GM18868 (cell line): ENCODE data around the gene BATF.

Experiments
- ATAC-seq: cut with Tn5 transposase; IDR thresholded peaks from one replicate; pipeline ENCODE4 v1.9.1; 2021; ENCODE audit warnings: mild to moderate bottlenecking, moderate library complexity; ENCODE audit not compliant: unreplicated experiment

The BATF gene

DNA sequence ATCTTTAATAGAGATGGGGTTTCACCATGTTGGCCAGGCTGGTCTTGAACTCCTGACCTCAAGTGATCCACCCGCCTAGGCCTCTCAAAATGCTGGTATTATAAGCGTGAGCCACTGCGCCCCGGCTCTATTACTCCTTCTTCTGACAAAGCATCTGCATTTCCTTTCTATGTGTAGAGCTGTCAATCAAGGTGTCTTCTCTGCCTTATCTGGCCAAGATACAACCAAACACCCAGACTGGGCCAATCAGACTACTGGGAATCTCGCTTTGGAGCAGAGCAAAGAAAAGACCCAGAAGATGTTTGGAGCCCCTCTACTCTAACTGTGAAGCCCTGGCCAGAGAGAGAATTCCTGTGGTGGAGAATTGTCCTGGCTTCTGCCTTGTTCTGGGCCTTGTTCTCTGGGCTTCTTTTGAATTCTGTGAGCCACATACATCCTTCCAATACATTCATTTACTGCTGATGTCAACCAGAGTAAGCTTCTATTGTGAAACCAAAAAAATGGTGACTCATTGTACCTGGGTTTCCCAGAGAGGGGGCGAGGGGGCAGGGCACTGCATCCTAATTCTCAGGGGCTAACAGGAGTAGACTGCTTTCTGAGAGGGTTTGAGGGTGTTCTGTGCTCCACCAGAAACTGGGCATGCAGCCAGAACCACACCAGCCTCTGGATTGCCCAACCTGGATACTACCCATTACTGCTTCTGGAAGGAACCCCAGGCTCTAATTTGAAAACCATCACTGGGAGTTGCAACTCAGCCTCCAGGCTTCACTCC, 37.4 kb downstream of the BATF start:
- peak; percentile 81 for ATAC-seq

DNA sequence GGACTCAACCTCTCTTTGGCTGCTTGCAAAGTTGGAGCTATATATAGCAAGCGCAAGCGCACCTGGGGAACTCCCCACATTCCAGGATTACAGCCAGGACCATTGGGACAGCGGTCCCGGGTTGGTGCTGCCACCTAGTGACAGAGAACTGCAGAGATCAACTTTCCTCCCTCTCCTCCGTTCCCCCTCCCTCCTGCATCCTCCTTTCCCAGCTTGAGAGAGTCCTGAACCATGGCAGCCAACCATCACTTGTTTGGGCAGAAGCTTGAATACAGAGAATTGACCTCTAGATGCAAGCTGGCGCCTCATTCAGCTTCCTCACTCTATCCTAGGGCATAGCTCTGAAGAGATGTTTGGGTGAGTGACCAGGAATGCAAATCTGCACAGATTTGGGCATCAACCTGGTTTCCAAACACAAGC, 38.8 kb downstream of the BATF start:
- ATAC-seq, result no peak

DNA sequence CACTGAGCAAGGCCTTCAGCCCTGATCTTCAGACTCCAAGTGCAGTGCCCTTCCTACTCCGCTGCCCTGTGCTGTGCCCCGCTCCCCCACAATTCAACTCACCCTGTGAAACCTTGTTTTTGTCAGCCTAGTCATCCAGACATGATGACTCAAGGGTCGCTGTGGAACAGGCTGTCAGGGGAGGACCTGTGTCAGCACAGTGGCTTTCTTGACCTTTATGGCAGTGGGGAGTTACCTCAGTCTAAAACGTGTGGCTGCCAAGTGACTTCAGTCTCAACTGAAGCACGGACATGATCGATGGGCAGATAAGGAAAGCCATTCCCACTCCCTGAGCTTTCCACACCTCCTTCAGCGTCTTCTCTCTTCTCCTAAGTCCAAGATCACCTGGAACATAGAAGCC, 39.8 kb downstream of the BATF start:
- no peak for ATAC-seq

DNA sequence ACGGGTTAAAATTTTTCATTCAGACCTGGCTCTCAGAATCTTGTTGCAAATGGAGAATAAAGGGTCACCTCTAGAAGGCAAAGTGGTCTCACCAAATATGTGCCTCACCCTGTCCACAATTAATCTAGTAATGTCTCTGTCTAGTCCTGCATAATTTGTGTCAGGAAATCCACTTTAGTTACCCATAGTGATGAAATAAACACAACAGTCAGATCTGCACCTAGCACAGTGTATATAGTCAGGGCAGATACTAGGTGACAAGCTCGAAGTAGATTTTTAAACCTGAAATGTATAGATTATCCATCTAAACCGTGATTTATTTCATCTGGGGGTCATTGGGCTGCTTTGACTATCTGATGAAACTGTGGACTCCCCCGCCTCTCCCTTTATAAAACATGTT, 40.2 kb downstream of the BATF start:
- ATAC-seq, result no peak

DNA sequence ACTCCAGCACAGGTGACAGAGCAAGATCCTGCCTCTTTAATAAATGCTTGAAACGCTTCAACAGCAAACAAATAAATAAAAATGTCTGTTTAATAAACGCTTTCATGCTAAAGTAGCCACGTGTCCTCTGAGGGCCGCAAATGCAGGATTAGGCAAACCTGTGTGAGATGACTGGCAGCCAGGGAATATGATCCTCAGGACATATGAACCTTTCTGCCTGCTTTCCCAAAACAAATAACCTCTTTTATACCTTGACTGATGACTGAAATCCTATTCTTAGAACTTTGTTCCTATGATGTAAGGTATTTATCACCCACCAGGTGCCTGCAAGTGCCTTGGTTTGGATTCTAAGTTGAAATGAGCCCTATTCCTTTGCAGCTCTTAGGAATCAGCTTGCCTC, 41.7 kb downstream of the BATF start:
- no peak for ATAC-seq

DNA sequence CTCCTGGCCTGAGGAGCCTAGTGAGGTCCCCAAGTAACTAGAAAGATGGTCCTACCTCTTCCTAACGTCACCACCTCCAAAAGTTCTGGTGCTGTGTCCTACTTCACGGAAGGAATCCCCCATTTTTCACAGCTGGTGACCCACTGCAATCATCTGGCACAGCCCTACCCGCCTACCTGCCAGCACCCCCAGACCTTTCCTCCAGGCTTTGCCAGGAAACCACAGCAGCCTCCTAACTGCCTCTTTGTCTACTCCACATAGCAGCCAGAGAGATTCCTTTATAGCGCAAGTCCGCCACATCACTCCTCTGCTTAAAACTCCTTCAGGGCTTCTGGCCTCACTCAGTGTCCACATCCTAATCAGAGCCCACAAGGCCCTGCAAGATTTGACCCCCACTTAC, 42.8 kb downstream of the BATF start:
- ATAC-seq, result no peak

DNA sequence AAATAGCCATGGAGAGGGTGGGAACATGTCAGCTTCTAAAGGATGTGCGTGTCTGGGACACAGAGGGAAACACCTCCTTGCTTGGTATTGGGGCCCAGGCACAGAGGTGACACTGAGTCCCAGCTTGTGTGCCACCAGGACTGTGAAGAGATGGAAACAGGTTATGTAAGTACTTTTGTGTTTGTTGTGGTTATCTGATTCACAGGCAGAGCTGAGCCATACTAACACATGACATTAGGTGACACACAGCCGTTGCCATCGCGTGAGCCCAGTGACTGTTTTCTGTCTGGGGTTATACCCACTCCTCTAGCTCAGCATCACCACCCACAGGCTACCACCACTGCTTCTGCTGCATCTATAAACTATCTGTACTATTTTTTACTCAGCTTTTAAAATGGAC, 44.1 kb downstream of the BATF start:
- no peak for ATAC-seq

DNA sequence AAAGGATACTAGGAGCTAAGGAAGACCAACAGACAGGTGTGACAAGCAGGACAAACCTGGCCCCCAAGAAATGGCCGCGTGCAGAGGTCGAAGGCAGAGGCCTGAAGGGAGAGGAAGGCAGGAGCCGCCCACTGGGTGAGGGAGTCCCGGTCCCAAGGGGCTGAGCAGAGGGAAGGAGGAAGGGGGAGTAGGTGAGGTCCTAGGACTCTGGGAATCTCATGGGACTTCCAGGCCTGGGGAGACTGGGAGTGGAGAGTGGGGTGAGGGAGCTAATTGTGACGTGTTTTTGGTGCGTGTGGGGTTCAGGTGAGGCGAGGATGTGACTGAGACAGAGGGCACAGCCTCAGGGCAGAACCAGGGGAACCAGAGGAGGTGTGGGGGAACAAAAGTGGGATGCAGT, 44.5 kb downstream of the BATF start:
- ATAC-seq, result no peak

DNA sequence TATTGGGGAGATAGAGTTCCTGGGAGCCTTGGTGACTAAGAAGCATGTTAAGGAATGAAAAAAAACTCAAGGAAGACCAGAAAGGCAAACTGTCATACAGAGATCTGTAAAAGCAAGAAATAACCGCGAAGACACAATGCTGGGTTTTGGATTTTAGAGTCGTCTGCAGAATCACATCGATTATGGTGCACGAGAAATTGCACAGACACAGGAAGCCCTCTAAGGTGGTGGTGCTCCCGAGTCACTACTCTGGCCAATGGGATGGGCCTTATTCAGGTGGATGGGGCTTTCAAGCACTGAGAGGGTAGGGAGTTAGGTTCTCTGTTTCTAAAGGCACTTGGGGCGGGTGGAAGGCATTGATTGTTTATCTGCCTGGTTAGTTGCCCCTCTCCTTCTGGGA, 45.9 kb downstream of the BATF start:
- ATAC-seq, result no peak

DNA sequence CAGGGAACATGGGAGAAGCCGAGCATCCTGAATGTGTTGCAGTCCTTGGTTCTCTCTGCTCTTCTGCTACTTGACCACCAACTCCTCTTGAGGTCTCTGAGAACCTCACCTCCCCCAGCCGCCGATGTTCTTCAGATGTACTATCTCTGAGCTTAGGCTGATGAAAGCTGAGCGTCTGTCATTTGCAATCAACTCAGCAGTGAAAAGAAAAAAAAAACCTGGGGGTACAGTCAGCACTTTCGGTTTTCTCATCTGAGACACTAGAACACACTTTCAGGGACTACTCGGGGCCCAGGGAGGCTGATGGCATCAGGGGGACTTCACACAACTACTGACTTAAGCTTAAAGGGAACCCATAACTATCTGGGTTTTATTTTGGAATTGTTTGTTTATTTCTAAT, 46.5 kb downstream of the BATF start:
- no peak for ATAC-seq

DNA sequence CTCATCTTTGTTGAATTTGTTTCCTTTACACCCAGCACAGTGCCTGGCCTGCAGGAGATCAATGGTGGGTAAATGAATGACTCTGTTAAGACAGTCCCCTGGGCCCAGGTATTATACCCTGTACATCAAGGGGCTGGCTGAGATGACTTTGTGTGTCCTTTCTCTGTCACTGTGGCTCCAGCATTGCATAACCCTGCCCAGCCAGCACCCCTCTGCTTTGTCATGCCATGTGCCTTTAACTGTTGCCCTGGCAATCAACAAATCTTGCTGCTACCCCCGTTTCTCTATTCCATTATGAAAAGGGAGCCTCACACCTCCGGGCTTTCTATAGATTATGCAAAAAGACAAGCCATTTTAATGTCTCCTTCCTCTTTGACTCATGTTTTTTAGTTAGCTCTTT, 48.5 kb downstream of the BATF start:
- ATAC-seq, result no peak

DNA sequence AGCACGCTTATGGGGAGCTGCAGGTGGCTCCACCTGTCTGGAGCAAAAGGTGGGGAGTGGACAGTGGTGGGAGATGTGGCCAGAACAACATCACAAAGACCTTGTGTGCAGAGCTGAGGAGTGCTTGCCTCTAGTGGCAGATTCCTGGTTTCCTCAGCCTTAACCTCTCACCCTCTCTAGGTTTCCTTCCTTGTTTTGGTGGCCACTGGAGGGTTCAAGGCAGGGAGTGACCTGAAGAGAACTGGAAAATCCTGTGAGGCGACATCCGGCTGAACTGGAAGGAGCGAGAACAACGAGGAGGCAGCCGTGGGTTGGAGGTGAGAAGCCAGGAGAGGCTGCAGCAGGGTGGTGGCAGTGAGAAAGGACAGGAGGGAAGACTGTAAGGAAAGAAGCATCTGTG, 49.8 kb downstream of the BATF start:
- ATAC-seq, result no peak

DNA sequence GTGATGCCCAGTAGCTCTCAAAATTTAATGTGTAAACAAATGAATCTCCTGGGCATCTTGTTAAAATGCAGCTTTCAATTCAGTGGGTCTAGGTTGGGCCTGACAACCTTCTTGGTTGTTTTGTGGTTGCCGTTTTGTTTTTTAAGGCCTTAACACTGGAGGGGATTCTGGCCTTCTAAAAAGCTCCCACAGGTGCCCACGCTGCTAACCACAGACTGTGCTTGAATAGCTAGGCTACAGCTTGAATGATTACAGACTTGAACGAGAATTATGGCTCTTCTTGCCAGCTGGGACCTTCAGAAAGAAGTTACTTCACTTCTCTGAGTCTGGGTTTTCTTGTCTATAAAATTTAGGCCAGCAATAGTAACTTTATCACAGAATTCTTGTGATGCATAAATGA, 54.8 kb downstream of the BATF start:
- peak; percentile 40 for ATAC-seq

DNA sequence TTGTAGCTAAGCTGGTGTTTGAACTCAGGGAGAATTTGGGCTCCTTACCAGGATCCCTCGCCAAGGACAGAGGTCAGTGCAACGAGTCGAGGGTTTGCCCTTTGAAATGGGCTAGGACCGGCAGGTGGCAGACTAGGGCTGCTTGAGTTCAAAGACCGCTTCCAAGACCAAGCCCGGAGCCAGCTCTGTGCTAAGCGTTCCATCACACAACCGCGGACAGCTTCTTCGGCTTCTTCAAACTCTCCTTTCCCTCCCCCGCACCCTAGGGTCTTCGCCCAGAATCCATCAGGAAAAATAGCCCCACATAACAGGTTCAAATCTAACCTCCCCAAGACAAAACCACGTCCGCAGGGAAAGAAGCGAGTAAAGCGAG, 55.4 kb downstream of the BATF start:
- peak; percentile 78 for ATAC-seq

DNA sequence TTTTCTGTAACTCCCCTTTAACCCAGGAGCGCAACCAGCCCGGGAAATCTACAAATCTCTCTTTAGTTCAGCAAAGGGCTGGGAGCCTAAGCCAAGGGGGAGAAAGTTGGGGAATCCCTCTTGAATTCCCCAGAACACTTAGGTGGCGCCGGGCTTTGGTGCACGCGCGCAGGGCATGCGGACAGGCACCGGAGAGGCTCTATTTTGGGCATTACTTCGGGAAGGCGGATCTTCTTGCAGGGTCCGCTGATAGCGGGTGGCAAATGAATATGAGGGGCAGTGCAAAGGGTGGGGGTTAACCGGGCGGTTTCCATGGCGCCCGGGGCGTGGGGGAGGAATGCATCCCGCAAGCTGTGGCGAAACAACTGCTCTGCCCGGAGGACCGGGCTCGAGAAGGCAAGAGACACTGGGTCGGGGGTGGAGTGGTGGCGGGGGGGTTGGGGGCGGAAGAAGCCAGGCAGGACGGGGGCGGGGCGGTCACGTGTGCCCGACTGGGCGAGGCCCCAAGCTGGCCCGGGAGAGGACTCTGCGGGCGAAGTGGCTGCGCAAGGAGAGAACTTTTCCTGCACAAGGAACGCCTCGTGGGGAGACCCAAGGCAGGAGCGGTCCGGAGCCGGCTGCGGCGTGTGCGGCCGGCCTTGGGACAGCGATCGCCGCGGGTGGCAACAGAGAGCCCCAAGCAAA, 56.0 kb downstream of the BATF start, which contains the start of gene FLVCR2:
Gene FLVCR2 (plus strand): TSS at position 519 of the 684 bp plus-strand sequence. CDS start 353 bp downstream, outside the sequence.
- ATAC-seq, result peak; percentile 38

DNA sequence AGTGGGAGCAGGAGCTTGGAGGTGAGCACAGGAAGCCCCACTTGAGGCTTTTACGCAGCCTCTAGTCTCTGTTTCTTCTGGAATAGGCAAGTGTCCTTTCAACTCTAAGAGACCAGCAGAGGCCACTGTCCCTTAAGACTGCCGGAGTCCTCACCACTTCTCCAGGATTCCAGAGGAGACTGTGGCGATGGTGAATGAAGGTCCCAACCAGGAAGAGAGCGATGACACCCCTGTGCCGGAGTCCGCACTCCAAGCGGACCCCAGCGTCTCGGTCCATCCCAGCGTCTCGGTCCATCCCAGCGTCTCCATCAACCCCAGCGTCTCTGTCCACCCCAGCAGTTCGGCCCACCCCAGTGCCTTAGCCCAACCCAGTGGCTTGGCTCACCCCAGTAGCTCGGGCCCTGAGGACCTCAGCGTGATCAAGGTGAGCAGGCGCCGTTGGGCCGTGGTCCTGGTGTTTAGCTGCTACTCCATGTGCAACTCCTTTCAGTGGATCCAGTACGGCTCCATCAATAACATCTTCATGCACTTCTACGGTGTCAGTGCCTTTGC, 56.6 kb downstream of the BATF start:
- peak; percentile 7 for ATAC-seq

DNA sequence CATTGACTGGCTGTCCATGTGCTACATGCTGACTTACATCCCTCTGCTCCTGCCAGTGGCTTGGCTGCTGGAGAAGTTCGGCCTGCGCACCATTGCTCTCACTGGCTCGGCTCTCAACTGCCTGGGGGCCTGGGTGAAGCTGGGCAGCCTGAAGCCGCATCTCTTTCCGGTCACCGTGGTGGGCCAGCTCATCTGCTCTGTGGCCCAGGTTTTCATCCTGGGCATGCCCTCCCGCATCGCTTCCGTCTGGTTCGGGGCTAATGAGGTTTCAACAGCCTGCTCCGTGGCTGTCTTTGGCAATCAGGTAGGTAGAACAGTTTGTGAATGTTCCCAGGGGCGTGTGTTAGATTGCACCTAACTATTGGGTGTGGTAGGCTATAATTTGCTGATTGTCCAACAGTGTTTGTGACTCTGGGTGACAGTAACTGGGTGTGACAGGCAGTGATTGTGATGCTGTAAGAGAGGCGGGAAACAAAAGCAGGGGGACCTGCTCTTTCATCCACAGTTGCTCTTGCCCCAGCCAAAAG, 57.1 kb downstream of the BATF start:
- ATAC-seq, result no peak

DNA sequence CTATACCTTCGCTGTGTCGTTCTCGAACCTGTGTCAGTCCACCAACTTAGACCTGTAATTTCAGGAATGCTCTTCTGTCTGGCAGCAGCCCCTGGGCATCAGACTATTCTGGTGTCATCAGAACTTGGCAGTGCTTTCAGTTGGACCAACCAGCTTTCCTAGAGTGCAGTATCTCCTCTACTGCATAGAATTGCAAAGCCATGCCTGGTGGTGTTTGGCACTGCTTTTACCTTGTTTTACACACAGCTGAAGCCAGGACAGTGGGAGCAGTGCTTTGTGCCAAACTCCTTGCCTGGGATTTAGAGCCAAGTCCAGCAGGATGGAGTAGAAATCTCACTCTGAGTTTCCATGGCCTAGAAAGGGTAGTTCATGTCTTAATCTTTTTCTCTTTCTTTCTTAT, 57.6 kb downstream of the BATF start:
- no peak for ATAC-seq

DNA sequence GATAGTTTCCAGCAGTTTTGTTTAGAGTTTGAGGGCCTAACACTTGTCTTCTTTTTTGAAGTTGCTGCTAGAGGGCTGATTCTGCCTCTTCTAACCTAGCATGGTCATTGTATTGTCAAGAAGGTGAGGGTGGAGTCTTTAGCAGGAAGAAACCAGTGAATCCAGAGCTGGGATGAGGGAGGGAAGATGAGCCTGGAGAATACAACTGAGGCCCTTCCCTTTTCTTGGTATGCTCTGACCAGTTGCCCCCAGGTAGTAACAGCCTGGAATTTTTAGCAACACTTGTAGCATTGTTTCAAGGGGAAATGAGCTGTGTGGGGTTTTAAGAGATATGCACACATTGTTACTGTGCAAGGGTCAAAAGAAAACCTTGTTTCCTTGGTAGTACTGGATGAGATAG, 65.1 kb downstream of the BATF start:
- ATAC-seq, result no peak

DNA sequence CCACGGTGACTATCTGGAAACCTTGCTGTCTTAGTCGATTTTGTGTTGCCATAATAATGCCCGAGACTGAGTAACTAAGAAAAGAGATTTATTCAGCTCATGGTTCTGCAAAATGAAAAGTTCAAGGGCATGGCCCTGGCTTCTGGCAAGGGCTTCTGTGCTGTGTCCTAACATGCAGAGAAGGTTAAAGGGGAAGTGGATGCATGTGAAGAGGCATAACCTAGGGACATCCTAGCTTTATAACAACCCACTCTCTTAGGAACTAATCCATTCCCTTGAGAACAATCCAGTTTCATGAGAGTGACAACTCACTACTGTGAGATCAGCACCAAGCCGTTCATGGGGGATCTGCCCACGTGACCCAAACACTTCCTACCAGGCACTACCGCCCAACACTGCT, 67.7 kb downstream of the BATF start:
- ATAC-seq, result no peak

DNA sequence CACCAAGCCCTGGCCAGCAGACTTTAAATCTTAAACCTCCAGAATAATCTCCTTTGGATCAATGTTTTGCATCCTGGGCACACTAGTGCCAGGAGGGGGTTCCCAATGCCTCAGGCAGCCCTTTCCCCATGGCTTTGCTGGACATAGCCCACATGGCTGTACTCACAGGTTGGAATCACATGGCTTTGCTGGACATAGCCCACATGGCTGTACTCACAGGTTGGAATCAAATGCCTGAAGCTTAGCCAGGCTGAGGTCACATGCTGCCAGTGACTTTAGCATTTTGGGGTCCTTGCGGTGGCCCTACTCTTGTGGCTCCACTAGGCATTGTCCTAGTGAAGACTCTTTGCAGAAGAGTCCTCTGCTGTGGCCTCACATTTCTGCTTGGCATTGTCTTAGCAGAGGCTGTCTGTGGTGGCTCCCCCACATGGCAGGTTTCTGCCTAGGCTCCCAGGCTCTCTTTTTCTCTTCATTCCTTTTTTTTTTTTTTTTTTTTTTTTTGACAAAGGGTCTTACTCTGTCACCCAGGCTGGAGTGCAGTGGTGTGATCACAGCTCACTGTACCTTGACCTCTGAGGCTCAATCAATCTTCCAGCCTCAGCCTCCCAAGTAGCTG, 69.2 kb downstream of the BATF start:
- no peak for ATAC-seq
